ENCODE results near the gene C1QTNF6.
A peak's percentile ranks its signal among the peaks of the same experiment; 100 is the strongest.

Gene C1QTNF6

DNA sequence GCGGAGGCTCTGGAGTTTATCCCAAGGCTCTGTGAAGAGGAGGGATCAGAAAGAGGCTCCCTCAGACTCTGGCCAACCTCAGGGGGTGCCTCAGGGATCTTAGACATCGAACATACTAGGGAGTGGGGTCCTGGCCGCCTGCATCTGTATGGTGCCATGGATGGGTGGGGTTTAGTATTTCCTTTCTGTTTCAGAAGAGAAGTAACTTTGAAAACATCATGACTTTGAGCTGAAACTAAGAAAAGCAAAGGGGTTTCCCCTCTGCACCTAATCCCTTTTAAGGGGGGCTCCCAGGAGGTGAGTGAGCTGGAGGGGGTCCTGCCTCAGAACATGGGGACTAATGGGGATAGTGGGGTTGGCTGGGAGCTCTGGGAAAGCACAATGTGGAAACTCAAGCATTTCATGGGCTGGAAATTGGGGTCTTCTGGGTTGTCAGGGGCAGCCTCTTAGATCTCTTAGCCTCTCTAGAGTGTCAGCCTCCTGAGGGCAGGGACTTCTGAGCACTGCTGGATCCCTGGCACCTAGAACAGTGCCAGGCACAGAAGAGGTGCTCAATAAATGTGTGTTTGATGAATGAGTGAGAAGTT, 36.0 kb upstream of the C1QTNF6 start:
- DNase-seq: no peak

GRCh38 chr22:37222440-37222971, 34.5 kb upstream of the C1QTNF6 start:
- DNase-seq: peak; percentile 72

DNA sequence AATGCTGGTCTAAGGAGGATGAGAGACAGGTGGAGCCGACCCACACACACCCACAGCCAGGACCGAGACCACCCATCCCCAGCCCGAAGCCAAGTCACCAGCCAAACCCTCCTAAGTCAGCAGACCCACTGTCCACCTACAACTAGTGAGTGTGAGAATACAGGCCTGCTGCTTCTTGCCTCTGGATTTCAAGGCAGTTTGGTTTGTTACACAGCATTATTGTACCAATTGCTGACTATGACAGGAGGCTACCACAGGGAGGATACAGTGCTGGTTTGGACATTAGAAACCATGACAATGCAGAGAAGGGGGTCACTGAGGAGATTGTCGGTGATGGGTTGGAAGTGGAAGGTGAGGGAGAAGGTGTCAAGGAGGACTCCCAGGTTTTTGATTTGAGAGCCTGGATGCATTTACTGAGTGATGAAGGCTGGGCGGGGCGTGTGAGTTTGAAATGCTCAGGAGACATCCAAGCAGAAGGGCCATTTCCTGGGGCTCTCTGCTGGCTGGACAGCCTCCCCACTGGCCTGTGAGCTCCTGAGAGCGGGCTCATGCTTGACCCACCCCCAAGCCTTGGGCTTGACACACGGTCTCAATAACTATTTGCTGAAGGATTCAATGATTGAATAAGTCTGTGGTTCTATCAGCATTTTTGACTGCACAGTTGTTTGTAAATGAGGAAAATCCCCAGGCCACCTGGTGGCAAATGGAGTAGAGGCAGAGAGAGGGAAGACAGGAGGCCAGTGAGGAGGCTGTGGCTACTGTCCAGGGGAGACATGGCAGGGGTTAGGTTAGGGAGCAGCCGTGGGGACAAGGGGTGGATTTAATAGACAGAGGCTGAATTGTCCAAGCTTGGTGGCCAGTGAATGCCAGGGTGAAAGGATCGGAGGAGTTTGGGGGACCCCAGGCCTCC, 33.6 kb upstream of the C1QTNF6 start:
- DNase-seq: no peak

GRCh38 chr22:37220543-37220981, 32.5 kb upstream of the C1QTNF6 start:
- DNase-seq: no peak

DNA sequence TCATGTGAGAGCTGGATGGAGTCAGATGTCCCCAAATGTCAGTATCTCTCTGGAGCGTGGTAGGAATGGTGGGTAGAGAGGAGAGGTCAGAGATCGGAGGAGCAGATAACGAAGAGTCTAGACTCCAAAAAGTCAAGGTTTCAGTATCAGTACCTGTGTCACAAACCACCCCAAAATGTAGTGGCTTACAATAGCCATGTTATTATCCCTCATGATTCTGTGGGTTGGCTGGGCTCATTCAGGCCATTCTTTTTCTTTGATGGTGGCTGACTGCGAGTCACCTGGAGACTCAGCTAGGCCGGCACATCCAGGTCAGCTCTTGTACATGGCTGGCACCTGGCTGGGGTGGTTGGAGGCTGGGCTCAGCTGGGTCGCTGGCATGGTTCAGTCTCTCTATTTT, 31.5 kb upstream of the C1QTNF6 start:
- DNase-seq: peak; percentile 42

GRCh38 chr22:37218771-37219411, 30.8 kb upstream of the C1QTNF6 start:
- peak; percentile 79 for DNase-seq

DNA sequence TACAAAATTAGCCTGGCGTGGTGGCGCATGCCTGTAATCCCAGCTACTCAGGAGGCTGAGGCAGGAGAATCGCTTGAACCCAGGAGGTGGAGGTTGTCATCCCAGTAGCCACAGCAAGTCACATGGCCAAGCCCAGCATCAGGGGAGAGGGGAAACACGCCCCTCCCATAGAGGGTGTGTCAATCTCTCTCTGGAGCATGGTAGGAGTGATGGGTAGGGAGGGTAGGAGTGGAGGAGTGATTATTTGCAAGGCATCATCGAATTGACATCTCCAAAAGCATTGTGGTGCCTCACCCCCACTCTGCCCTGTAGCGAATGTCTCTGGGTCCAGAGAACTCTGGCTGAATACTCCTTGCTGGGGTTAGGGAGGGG, 30.3 kb upstream of the C1QTNF6 start:
- peak; percentile 43 for DNase-seq

DNA sequence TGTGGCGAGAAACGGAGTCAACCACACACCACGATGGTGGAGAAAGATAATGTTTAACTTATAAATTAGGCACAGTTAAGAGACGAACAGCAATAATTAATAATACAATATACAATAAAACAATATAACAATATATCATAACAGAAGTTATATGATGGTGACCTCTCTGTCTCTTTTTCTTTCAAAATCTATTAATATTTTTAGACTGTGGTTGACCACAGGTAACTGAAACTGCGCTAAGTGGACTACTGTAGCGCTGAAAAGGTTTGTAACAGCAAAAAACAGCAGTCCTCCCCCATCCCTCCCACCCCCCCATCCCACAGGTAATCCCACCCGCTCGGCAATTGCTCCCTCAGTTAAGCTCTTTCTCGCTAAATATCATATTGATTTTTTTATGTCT, 27.8 kb upstream of the C1QTNF6 start:
- DNase-seq: no peak

DNA sequence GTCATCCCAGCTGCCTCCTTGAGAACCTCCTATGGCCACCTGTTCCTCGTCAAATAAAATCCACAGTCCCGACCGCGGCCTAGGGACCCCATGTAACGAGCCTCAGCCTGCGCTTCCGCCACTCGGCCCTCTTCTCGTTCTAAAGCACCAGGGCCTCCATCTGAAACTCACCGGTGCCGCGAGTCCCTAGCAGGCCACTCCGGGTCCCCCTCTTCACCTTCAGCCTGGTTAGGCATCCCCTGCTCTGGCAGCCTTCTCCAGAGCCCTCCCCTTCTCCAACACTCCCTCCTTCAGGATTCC, 26.6 kb upstream of the C1QTNF6 start:
- no peak for DNase-seq

DNA sequence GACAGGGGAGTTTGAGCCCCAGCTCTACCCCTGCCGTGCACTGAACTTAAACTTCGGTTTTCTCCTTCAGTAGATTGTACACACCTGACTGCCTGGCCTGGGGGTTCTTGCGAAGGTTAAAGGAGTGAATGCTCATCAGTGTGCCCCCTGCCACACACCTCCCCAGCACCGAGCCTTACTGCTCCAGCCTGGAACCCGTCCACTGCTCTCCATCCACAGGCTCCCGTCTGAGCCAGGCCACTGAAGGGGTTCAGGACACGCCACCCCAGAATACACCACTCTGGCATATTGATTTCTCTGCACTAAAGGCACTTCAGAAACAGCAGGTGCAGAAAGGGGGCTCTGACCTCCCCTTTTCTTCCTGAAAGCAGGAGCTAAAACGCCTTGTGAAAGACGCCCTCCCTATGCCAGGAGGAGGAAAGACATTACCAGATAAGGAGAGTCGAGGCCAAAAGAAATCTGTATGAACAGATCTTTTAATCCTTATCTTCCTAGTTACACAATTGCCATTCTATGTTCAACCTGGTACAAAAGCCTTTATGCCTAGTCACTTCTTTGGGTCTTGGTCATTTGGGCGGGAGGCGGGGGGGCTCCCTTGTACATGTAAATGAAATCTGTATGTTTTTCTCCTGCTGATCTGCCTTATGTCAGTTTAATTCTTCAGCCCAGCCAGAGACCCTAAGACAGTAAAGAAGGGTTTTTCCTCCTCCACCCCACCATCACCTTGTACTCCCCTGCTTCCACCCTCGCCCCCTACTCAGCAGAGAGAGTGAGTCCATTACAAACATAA, 26.1 kb upstream of the C1QTNF6 start:
- peak; percentile 1 for DNase-seq

GRCh38 chr22:37213218-37213855, 25.3 kb upstream of the C1QTNF6 start:
- no peak for DNase-seq

- peak; percentile 2 for DNase-seq
Observed at GRCh38 chr22:37212174-37212906, 24.3 kb upstream of the C1QTNF6 start, which contains the start of gene SSTR3. TSS of gene SSTR3 (minus strand) at chr22:37212477. CDS start at chr22:37207803, 4,674 bp downstream.

GRCh38 chr22:37211866-37212173, 23.8 kb upstream of the C1QTNF6 start:
- DNase-seq: no peak

DNA sequence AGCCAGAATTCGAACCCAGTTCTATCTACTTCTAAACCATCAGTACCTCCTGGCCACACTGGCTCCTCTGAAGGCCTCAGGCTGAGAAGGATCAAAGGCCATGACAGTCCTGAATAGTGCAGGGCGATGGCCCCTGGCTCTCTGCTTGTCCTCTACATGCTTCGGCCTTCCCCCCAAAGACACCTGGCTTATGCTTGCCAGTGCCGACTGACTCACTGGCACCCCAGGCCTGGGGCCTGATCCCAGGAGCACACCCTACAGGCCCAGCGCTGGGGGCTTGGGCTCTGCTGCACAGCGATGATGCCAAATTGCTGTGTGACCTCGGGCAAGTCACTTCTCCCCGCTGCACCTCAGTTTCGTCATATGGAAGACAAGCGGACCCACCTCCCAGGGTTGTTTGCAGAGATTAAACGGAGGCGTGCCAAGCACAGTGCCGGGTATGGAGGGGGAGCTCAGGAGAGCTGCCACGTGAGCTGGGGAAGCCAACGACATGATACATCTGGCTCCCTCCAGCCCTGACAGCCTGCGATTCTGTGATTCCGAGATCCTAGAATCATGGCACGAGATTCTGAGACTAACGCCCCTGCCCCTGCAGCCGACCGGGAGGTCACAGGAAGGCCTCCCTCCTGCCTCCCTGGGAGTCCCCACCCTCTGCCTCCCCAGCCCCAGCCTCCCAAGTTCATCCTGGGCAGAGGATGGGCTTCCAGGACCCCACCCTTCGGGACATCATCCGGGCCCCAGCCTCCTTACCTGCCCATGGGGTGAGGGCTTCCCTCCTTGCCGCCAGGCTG, 23.2 kb upstream of the C1QTNF6 start:
- no peak for DNase-seq

DNA sequence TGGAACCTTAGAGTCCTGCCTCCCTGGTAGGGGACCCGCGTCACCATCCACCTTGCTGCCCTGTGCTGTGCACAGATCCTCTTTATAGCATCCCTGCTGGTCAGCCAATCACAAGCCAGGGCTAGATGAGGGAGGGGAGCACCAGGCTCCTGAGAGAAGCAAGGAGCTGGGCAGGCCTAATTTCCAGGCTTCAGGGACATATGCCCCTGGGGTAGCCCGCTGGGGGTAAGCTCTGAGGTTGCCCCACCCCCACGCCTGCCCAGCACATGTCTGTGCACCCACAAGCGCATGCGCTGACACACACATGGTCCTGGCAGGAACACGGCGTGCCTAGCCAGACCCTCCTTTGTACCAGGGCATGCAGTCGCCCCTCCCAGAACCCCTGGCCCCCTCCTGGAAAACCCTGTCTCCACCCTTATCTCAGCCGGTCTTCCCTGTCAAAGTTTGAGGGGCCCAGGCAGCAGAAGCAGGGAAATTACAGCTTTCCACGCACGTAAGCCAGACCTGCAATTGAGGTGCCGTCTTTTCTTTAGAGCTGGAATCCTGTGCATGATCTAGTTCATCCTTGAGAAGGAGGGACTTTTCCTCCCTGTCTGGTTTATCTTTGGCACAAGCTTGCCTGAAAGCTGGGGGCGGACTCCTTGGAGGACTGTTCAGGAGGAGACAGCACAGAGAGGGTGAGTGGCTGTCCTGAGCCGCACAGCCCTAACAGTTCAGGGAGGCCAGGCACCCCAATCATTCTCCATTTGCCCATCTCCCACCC, 22.2 kb upstream of the C1QTNF6 start:
- no peak for DNase-seq

DNA sequence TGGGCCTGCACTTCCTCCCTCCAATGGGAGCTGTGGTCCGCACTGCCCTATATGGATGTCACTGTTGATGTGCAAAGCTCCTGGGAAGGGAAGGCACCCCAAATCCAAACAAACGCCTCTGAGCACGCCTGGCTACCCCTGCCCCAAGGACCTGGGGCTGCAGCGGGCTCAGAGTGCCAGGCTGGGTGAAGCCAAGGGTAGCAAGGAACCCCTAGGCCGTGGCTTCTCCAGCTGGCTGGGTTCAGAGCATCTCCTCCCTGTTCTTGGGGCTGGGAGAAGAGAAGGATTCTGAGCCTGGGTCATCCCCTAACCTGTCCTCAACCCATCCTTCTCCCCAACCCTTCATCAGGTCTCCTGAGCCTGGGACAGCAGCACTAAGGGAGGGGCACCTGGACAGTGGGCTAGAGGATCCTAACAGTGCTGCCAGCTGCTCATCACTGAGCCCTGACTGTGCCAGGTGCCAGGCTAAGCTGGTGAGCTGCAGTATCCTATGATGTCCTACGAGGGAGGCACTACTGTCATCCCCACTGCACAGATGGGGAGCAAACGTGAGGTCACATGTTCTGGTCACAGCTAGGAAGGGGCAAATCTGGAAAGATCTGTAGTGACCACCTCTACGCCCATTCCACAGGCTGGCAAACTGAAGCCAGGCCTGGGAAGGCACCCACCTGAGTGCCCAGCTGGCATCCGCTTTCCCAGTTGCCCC, 21.2 kb upstream of the C1QTNF6 start:
- no peak for DNase-seq

DNA sequence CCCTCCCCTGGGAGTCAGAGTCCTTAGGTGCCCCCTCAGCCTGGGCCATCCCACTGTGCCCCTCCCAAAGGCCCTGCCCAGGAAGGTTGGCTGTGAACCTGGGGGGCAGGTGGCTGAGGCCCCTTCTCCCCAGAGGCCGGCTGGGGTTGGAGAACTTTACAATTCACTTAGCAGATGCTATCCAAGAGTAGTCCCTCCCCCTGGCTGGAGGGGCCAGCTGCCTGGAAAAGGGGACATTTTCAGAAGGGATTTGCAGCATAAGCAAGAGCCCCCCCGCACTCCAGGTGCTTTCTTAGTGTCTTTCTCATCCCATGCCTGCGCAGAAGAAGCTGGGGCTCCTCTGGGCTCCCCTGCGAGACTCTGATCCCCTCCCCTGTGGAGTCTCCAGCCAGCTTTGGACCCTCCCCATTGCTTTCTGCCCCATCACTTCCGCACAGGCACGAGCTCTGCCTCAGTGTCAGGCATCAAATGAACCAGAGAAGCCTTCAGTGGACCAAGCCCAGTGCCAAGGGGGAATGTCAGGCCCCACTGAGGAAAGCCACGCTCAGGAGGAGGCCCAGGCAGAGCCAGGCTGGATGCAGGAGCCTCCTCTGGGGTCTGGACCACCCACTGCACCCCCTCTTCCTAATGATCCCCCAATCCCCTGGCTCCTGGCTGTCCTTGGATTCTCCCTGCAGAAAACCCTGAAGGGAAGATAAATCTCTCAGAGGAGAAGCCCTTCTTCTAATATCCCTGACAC, 20.5 kb upstream of the C1QTNF6 start:
- no peak for DNase-seq

GRCh38 chr22:37207981-37208380, 19.9 kb upstream of the C1QTNF6 start:
- DNase-seq: no peak
